Measurements from ENCODE around the gene CHD6. TPM values are rescaled to one million over a fixed set of nuclear protein-coding genes. Genes with fewer than 3 reads are reported as not detected.

CHD6 gene
- total and polyA plus RNA-seq, 8 donors, result 27.7 to 68.6 (median 52.4) TPM

DNA sequence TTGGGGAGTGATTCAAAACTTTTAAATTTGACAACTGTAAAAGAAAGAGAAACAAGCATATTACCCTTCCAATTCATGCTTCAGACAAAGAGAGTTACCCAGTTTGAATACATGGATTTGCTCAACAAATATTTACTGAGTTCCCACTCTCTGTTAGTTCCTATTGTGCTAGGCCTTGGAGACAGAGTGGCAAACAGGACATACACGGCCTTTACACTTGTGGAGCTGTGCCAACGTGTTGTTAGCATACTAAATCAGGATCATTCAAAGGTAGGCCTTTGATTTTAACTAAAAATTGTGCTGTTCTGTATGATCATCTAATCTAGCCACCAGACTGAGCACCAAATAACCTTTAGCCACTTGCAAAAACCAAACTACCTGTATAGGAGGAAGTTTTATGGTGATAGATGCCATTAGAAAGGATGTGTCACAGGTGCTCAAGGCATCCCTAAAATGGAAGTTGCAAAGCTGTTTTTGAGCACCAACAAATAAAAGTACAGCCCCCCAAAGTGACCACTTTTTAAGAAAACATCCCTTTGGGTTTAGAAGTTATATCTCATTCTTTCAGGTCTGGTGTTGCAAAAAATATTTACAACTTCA, 84.5 kb downstream of the CHD6 start:
- peaks cover 0 to 13% of the 10 kb centered on the region in 2 donors for H3K36me3 ChIP-seq
- H3K27ac ChIP-seq, result no peak overlapping the region
- H3K27me3 ChIP-seq, result no peaks in the 10 kb centered on the region
- peaks cover 0 to 3% of the 10 kb centered on the region in 2 donors for H3K9me3 ChIP-seq
- no peak overlapping the region for H3K4me3 ChIP-seq
- intact Hi-C loops (cut with DNase I), result no loop called here
- no peak for ATAC-seq
- TF ChIP-seq, protein P1, sequence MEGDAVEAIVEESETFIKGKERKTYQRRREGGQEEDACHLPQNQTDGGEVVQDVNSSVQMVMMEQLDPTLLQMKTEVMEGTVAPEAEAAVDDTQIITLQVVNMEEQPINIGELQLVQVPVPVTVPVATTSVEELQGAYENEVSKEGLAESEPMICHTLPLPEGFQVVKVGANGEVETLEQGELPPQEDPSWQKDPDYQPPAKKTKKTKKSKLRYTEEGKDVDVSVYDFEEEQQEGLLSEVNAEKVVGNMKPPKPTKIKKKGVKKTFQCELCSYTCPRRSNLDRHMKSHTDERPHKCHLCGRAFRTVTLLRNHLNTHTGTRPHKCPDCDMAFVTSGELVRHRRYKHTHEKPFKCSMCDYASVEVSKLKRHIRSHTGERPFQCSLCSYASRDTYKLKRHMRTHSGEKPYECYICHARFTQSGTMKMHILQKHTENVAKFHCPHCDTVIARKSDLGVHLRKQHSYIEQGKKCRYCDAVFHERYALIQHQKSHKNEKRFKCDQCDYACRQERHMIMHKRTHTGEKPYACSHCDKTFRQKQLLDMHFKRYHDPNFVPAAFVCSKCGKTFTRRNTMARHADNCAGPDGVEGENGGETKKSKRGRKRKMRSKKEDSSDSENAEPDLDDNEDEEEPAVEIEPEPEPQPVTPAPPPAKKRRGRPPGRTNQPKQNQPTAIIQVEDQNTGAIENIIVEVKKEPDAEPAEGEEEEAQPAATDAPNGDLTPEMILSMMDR (IDR thresholded peaks at IDR 0.05), result no peak
- H3K4me1 ChIP-seq, result no peaks in the 10 kb centered on the region
- no peak for DNase-seq

GRCh38 chr20:41532935-41533334, 85.2 kb downstream of the CHD6 start:
- H3K4me3 ChIP-seq, result no peak overlapping the region
- H3K9me3 ChIP-seq, result peaks cover 0 to under 1% of the 10 kb centered on the region in 2 donors
- H3K27me3 ChIP-seq, result no peaks in the 10 kb centered on the region
- TF ChIP-seq, protein P1 (IDR thresholded peaks at IDR 0.05), result no peak
- peaks cover 0 to 13% of the 10 kb centered on the region in 2 donors for H3K36me3 ChIP-seq
- H3K27ac ChIP-seq, result no peak overlapping the region
- H3K4me1 ChIP-seq, result no peaks in the 10 kb centered on the region
- DNase-seq (no peak), ATAC-seq (no peak)
- intact Hi-C loops (cut with DNase I), result no loop called here

DNA sequence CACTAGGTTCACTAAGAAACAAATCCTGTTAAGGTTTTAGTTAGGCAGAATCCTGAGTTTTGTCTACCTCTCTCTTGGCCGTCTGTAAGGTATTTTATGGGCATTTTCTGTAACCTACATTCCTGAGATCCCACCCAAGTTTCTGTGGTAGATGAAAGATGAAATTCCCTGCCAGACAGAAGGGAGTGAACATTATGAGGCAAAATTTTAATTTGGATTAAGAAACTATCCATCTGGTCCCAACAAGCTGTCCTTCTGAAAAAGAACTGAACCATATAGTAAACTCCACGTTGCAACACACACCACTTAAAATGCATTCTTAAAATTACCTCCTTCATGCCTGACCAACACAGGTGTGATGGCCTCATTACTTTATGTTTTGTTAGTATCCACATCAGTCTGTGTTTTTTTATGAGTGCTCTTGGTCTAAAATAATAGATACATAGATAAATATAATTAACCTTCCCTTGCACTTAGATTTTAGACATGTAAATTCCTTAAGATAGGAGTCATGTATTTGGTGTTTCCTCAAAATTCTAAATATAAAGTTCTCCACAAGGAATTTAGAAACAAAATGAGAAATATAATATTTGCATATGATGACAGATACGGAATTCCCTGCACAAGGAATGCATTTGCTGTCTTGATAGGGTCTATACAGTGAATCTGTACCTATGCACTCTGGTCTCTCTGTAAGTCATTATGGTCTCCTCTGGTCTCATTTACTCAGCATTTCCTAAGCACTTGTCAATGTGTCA, 86.5 kb downstream of the CHD6 start:
- Histone ChIP-seq H3K27ac (no peak overlapping the region), H3K27me3 (no peaks in the 10 kb centered on the region), H3K9me3 (no peaks in the 10 kb centered on the region), H3K4me3 (no peak overlapping the region), H3K4me1 (no peaks in the 10 kb centered on the region), H3K36me3 (peaks cover 0 to 13% of the 10 kb centered on the region in 2 donors)
- intact Hi-C loops (cut with DNase I), result no loop called here
- ATAC-seq, result peak; percentile 24
- DNase-seq, result no peak
- TF ChIP-seq, protein P1 (IDR thresholded peaks at IDR 0.05), result no peak

DNA sequence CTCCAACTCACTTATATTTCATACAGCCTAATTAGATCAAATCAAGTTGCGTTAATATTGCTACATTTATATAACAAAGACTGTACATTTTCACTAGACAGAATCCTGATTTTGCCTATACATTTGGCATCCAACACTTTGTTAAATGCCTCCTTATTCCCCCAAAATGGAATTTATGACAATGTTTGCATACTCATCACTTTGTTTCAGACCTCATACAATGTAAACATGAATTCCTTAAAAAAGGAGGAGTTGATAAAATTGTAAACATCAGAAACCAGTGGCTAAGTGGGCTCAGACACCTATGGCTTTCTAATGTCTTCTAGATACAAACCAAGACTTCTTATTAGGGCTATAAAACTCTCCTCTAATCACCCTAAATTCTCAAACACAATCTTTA, 87.3 kb downstream of the CHD6 start:
- Histone ChIP-seq H3K9me3 (no peaks in the 10 kb centered on the region), H3K4me3 (no peak overlapping the region), H3K27ac (no peak overlapping the region), H3K36me3 (peaks cover 0 to 13% of the 10 kb centered on the region in 2 donors), H3K27me3 (no peaks in the 10 kb centered on the region), H3K4me1 (no peaks in the 10 kb centered on the region)
- TF ChIP-seq, protein P1 (IDR thresholded peaks at IDR 0.05), result no peak
- intact Hi-C loops (cut with DNase I), result no loop called here
- ATAC-seq (no peak), DNase-seq (no peak)

GRCh38 chr20:41526327-41526726, 91.8 kb downstream of the CHD6 start:
- Histone ChIP-seq H3K27me3 (no peaks in the 10 kb centered on the region), H3K36me3 (no peaks in the 10 kb centered on the region), H3K9me3 (no peaks in the 10 kb centered on the region), H3K4me3 (no peak overlapping the region), H3K4me1 (peaks cover 6 to 14% of the 10 kb centered on the region in 2 donors), H3K27ac (no peak overlapping the region)
- TF ChIP-seq, protein P1 (IDR thresholded peaks at IDR 0.05), result no peak
- intact Hi-C loops (cut with DNase I), result no loop called here
- DNase-seq, result no peak
- no peak for ATAC-seq
